Airway epithelial cell (primary cell): ENCODE measurements around the gene PRM2. TPM values are rescaled to one million over a fixed set of nuclear protein-coding genes. Genes with fewer than 3 reads are reported as not detected.

Source experiments
- total RNA-seq: library from RNA; depleted of rRNA; stranded (reverse); fragments of >200 nt; gene quantifications from 2 replicates; pipeline ENCODE4 v1.2.3, GENCODE V29; 2015

Gene PRM2
- total RNA-seq: not detected in 2 replicates

GRCh38 chr16:11276143-11276895 is at the start of gene PRM2:
Gene PRM2 (minus strand): TSS chr16:11276480. CDS start chr16:11276370, 110 bp downstream.

GRCh38 chr16:11280616-11281522 is 4.6 kb upstream of the PRM2 start, which contains the start of gene PRM1:
Gene PRM1 (minus strand): TSS chr16:11281330. CDS start chr16:11281238, 92 bp downstream.

GRCh38 chr16:11272921-11273720 is 3.2 kb downstream of the PRM2 start, which contains the start of gene PRM3:
Gene PRM3 (minus strand): TSS chr16:11273629. CDS start chr16:11273595, 34 bp downstream.

GRCh38 chr16:11268921-11269375 is 7.3 kb downstream of the PRM2 start, which contains the start of gene TNP2:
Gene TNP2 (minus strand): TSS chr16:11269325. CDS start chr16:11269262, 63 bp downstream.

GRCh38 chr16:11255737-11256660 is 20.3 kb downstream of the PRM2 start, which contains the start of gene SOCS1:
Gene SOCS1 (minus strand): TSS chr16:11256204. CDS start chr16:11255478, 726 bp downstream.

Other genes with a start within 250 kb of the PRM2 start
- gene SOCS1, start 20.3 kb downstream of the PRM2 start, total RNA-seq: 1.3 and 1.6 TPM in 2 replicates
- gene TNP2, start 7.2 kb downstream of the PRM2 start, total RNA-seq: not detected in 2 replicates
- not detected in 2 replicates for gene PRM3, start 2.9 kb downstream of the PRM2 start, total RNA-seq
- not detected in 2 replicates for gene PRM1, start 4.8 kb upstream of the PRM2 start, total RNA-seq
- gene RMI2, start 69.0 kb upstream of the PRM2 start, total RNA-seq: 12.3 TPM in 2 replicates